WTC11 (cell line): Measurements from ENCODE around the gene MFSD1. TPM values are rescaled to one million over a fixed set of nuclear protein-coding genes. Genes with fewer than 3 reads are reported as not detected.

Experiments
- ATAC-seq: fragments of 200-7000 bp; cut with Tn5 transposase; 2 replicates; pipeline ENCODE4 v1.10.0; 2021; ENCODE audit warnings: mild to moderate bottlenecking, moderate library complexity
- CTCF ChIA-PET: fragments of 300-600 bp; sonication (Branson Sonifier 250); formaldehyde crosslinking; loops from one replicate; lab custom pipeline; 2021; ENCODE audit warnings: antibody characterized with exemption; lab: Charles Lee
- POLR2A ChIA-PET: fragments of 350-600 bp; sonication (Branson Sonifier 250); formaldehyde crosslinking; loops from one replicate; lab custom pipeline; 2021; ENCODE audit warnings: antibody characterized with exemption; lab: Charles Lee
- DNase-seq: peaks from one replicate; pipeline ENCODE4 v3.0.0; 2021; ENCODE audit warnings: low spot score
- H3K27ac Mint-ChIP-seq: 2 replicates; pipeline ENCODE4 v1.8.0; 2021; ENCODE audit warnings: mixed read lengths
- H3K27me3 Mint-ChIP-seq: 2 replicates; pipeline ENCODE4 v1.8.0; 2021; ENCODE audit warnings: low read depth, mild to moderate bottlenecking, moderate library complexity, mixed read lengths
- H3K36me3 Mint-ChIP-seq: 2 replicates; pipeline ENCODE4 v1.8.0; 2021; ENCODE audit warnings: mixed read lengths
- H3K4me1 Mint-ChIP-seq: 2 replicates; pipeline ENCODE4 v1.8.0; 2022; ENCODE audit warnings: mixed read lengths
- H3K4me3 Mint-ChIP-seq: 2 replicates; pipeline ENCODE4 v1.8.0; 2021; ENCODE audit warnings: mild to moderate bottlenecking, moderate library complexity, mixed read lengths
- H3K9me3 Mint-ChIP-seq: 2 replicates; pipeline ENCODE4 v1.8.0; 2021; ENCODE audit warnings: mixed read lengths
- ATF2 ChIP-seq: sonication (generic); formaldehyde crosslinking; IDR thresholded peaks from 2 replicates; pipeline ENCODE4 v1.8.1; 2022; ENCODE audit warnings: low read depth, missing genetic modification reagents, borderline replicate concordance
- CTCF ChIP-seq: fragments of 200-600 bp; IDR thresholded peaks from 2 replicates; pipeline ENCODE4 v1.8.0; 2022; ENCODE audit warnings: antibody characterized with exemption
- IRF1 ChIP-seq: sonication (generic); formaldehyde crosslinking; IDR thresholded peaks from 2 replicates; pipeline ENCODE4 v1.8.0; 2023; ENCODE audit warnings: missing genetic modification reagents
- KAT7 ChIP-seq: sonication (generic); formaldehyde crosslinking; IDR thresholded peaks from 2 replicates; pipeline ENCODE4 v1.8.1; 2023; ENCODE audit warnings: missing genetic modification reagents, mild to moderate bottlenecking, borderline replicate concordance
- NR2C2 ChIP-seq: sonication (generic); formaldehyde crosslinking; IDR thresholded peaks from 2 replicates; pipeline ENCODE4 v1.8.0; 2022; ENCODE audit warnings: mild to moderate bottlenecking, missing genetic modification reagents
- PREB ChIP-seq: sonication (generic); formaldehyde crosslinking; IDR thresholded peaks from 2 replicates; pipeline ENCODE4 v1.8.1; 2022; ENCODE audit warnings: mild to moderate bottlenecking, missing genetic modification reagents, moderate library complexity, borderline replicate concordance
- TCF7 ChIP-seq: sonication (generic); formaldehyde crosslinking; IDR thresholded peaks from 2 replicates; pipeline ENCODE4 v1.8.0; 2022; ENCODE audit warnings: mild to moderate bottlenecking, low read depth, missing genetic modification reagents, moderate library complexity
- TEAD4 ChIP-seq: sonication (generic); formaldehyde crosslinking; IDR thresholded peaks from 2 replicates; pipeline ENCODE4 v1.8.0; 2022; ENCODE audit warnings: mild to moderate bottlenecking, missing genetic modification reagents
- USF2 ChIP-seq: sonication (generic); formaldehyde crosslinking; IDR thresholded peaks from 2 replicates; pipeline ENCODE4 v1.8.1; 2023; ENCODE audit warnings: mild to moderate bottlenecking, missing genetic modification reagents, moderate library complexity
- ZSCAN18 ChIP-seq: fragments of 250-450 bp; sonication (Bioruptor Pico); IDR thresholded peaks from 2 replicates; pipeline ENCODE4 v2.1.2; 2022; ENCODE audit warnings: mild to moderate bottlenecking, moderate library complexity
- total RNA-seq: library from RNA; stranded (reverse); gene quantifications from 3 replicates; pipeline ENCODE4 v1.2.3, GENCODE V29; 2021
- TF ChIP-seq, protein P1 (sequence below): sonication (generic); formaldehyde crosslinking; IDR thresholded peaks from 2 replicates; pipeline ENCODE4 v1.8.1; 2023; ENCODE audit warnings: mild to moderate bottlenecking, missing genetic modification reagents

Gene MFSD1
- total RNA-seq, 1 experiment from 2014 or later: 8.2 TPM

DNA sequence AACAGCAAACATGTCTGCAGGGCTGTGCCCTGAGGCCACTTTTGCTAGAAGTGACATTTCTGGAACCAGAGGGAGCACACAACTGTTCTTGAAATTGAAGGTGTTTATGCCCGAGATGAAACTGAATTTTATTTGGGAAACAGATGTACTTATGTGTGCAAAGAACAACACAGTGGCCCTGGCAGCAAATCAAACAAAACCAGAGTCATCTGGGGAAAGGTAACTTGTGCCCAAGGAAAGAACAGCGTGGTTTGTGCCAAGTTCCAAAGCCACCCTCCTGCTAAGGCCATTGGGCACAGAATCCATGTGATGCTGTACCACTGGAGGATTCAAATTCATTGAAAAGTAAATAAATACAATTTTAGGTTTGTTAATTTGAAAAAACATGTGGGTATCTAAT is 38.4 kb upstream of the MFSD1 start:
- TF ChIP-seq USF2 (no peak), ATF2 (CRISPR knock-in tag) (no peak), ZSCAN18 (CRISPR knock-in tag) (no peak), IRF1 (CRISPR knock-in tag) (no peak)
- POLR2A ChIA-PET: no interaction called here
- DNase-seq (no peak), ATAC-seq (no peak)
- no peaks in the 10 kb centered on the region for H3K27me3 Mint-ChIP-seq
- no peaks in the 10 kb centered on the region for H3K9me3 Mint-ChIP-seq
- CTCF ChIA-PET: interaction anchor here (1.5 kb wide), 2 partner anchors 28 to 36 kb away, joined by 3 read pairs; no protein-coding TSS in a partner anchor
- H3K36me3 Mint-ChIP-seq: no peaks in the 10 kb centered on the region
- H3K27ac Mint-ChIP-seq: no peak overlapping the region
- peaks cover 14% of the 10 kb centered on the region for H3K4me1 Mint-ChIP-seq
- no peak overlapping the region for H3K4me3 Mint-ChIP-seq

- POLR2A ChIA-PET: no interaction called here
- Mint-ChIP-seq H3K36me3 (no peaks in the 10 kb centered on the region), H3K27me3 (no peaks in the 10 kb centered on the region), H3K27ac (no peak overlapping the region), H3K4me3 (no peak overlapping the region), H3K9me3 (no peaks in the 10 kb centered on the region), H3K4me1 (peaks cover 24% of the 10 kb centered on the region)
- no peak for DNase-seq
- CTCF ChIA-PET: interaction anchor here (1.1 to 1.9 kb wide), 3 partner anchors 26 to 38 kb away, joined by 3 to 6 read pairs (median 6); no protein-coding TSS in a partner anchor
- TF ChIP-seq KAT7 (CRISPR knock-in tag): no peak
- no peak for ATAC-seq
Measured at GRCh38 chr3:158765518-158766205, 36.2 kb upstream of the MFSD1 start.

- DNase-seq: no peak
Measured at GRCh38 chr3:158766364-158766763, 35.5 kb upstream of the MFSD1 start.

DNA sequence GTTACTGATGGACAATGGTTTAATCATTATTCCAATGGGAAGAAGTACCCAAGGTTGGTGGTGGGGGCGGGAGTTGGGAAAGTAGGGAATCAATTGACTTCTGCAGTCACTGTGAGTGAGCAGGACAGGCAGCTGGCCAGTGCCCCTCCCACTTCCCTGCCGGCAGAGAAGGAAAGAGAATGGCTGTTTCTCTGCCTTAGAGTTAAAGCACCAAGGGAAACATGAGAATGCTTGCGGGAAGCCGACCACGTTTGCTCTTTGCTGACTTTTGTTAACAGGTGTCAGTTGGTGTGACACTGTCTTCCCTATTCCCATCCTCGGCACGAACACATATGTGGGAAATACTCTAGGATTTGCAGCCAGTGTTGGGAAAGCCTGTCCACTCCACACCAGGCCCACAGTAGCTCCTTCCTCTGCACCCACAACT is 33.5 kb upstream of the MFSD1 start:
- ChIA-PET CTCF (interaction anchor here (1.8 kb wide), 1 partner anchor 26 kb away, joined by 5 read pairs; no protein-coding TSS in a partner anchor), POLR2A (no interaction called here)
- H3K4me3 Mint-ChIP-seq: no peak overlapping the region
- peak; percentile 94 for ATAC-seq
- no peaks in the 10 kb centered on the region for H3K36me3 Mint-ChIP-seq
- peaks cover 29% of the 10 kb centered on the region for H3K4me1 Mint-ChIP-seq
- DNase-seq: peak; percentile 60
- H3K27ac Mint-ChIP-seq: no peak overlapping the region
- no peaks in the 10 kb centered on the region; the same call in 1 of the 2 replicates for H3K27me3 Mint-ChIP-seq
- H3K9me3 Mint-ChIP-seq: no peaks in the 10 kb centered on the region
- TF ChIP-seq CTCF: no peak
- no peak for TF ChIP-seq ZSCAN18 (CRISPR knock-in tag)
- TF ChIP-seq ATF2 (CRISPR knock-in tag): no peak
- TF ChIP-seq PREB (CRISPR knock-in tag): no peak
- no peak for TF ChIP-seq IRF1 (CRISPR knock-in tag)
- TF ChIP-seq TCF7: no peak
- TF ChIP-seq NR2C2 (CRISPR knock-in tag): no peak

More at GRCh38 chr3:158766364-158766763, 35.5 kb upstream of the MFSD1 start:
- Mint-ChIP-seq H3K9me3 (no peaks in the 10 kb centered on the region), H3K36me3 (no peaks in the 10 kb centered on the region), H3K27me3 (no peaks in the 10 kb centered on the region), H3K27ac (no peak overlapping the region), H3K4me1 (peaks cover 24% of the 10 kb centered on the region), H3K4me3 (no peak overlapping the region)
- ChIA-PET POLR2A (no interaction called here), CTCF (interaction anchor here (1.1 to 1.9 kb wide), 3 partner anchors 25 to 39 kb away, joined by 3 to 6 read pairs (median 6); no protein-coding TSS in a partner anchor)
- TF ChIP-seq TEAD4 (CRISPR knock-in tag): no peak
- TF ChIP-seq, protein P1, sequence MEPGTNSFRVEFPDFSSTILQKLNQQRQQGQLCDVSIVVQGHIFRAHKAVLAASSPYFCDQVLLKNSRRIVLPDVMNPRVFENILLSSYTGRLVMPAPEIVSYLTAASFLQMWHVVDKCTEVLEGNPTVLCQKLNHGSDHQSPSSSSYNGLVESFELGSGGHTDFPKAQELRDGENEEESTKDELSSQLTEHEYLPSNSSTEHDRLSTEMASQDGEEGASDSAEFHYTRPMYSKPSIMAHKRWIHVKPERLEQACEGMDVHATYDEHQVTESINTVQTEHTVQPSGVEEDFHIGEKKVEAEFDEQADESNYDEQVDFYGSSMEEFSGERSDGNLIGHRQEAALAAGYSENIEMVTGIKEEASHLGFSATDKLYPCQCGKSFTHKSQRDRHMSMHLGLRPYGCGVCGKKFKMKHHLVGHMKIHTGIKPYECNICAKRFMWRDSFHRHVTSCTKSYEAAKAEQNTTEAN (CRISPR knock-in tag): no peak
- no peak for ATAC-seq
